NCI-H446 treated with DMSO at 0.1 percent for 48 hours (cell line): ENCODE data around the gene DERL3.
A peak's percentile ranks its signal among the peaks of the same experiment; 100 is the strongest.

Source experiments
- DNase-seq: peaks from one replicate; lab custom pipeline; 2025; lab: John Stamatoyannopoulos, UW

Gene DERL3

GRCh38 chr22:23831261-23831660, 7.5 kb downstream of the DERL3 start:
- DNase-seq: no peak

- no peak for DNase-seq
These were observed 8.9 kb downstream of the DERL3 start for GRCh38 chr22:23829845-23830372.

GRCh38 chr22:23828800-23829680, 9.8 kb downstream of the DERL3 start:
- DNase-seq: no peak

GRCh38 chr22:23827351-23827995, 11.3 kb downstream of the DERL3 start:
- DNase-seq: no peak

- DNase-seq: no peak
These were observed 12.1 kb downstream of the DERL3 start for GRCh38 chr22:23826510-23827350.

GRCh38 chr22:23825246-23825905, 13.4 kb downstream of the DERL3 start:
- no peak for DNase-seq

- no peak for DNase-seq
These were observed 14.1 kb downstream of the DERL3 start for GRCh38 chr22:23824476-23825245.

GRCh38 chr22:23823331-23823791, 15.4 kb downstream of the DERL3 start:
- no peak for DNase-seq

GRCh38 chr22:23822101-23822671, 16.6 kb downstream of the DERL3 start:
- no peak for DNase-seq

- no peak for DNase-seq
These were observed 18.0 kb downstream of the DERL3 start for GRCh38 chr22:23820748-23821211.

GRCh38 chr22:23818541-23818940, 20.3 kb downstream of the DERL3 start:
- DNase-seq: no peak

- no peak for DNase-seq
These were observed 21.7 kb downstream of the DERL3 start for GRCh38 chr22:23817146-23817545.

- DNase-seq: peak; percentile 59
These were observed 22.4 kb downstream of the DERL3 start for GRCh38 chr22:23816156-23816976.

- DNase-seq: no peak
These were observed 23.2 kb downstream of the DERL3 start for GRCh38 chr22:23815541-23816155.

- no peak for DNase-seq
These were observed 26.4 kb downstream of the DERL3 start for GRCh38 chr22:23812378-23812777.

- no peak for DNase-seq
These were observed 32.0 kb downstream of the DERL3 start for GRCh38 chr22:23806837-23807236.

- no peak for DNase-seq
These were observed 34.0 kb downstream of the DERL3 start for GRCh38 chr22:23804781-23805291.

- no peak for DNase-seq
These were observed 35.6 kb downstream of the DERL3 start for GRCh38 chr22:23803001-23803819.
